C4-2B (cell line): ENCODE data around the gene TIMM44.

Experiments used
- CTCF ChIP-seq: fragments of 450-650 bp; conservative IDR thresholded peaks from 2 replicates; pipeline ENCODE4 v1.5.1; 2017; ENCODE audit warnings: mild to moderate bottlenecking
- ZFX ChIP-seq: fragments of 450-650 bp; IDR thresholded peaks from 2 replicates; pipeline ENCODE4 v1.6.1; 2017

GRCh38 chr19:7913652-7914051, 29.8 kb downstream of the TIMM44 start:
- no peak for TF ChIP-seq CTCF
- TF ChIP-seq ZFX: no peak
